HTR-8/SVneo (cell line): Measurements from ENCODE around the gene LAPTM4A.
A peak's percentile ranks its signal among the peaks of the same experiment; 100 is the strongest.
"Not testable (repeated sequence)": the region's sequence is repeated elsewhere in the genome, so short reads cannot be mapped to it uniquely, and the experiment has no call there.

Experiments
- DNase-seq: peaks from one replicate; pipeline ENCODE4 v3.0.0; 2011; ENCODE audit warnings: low spot score, mixed read lengths; ENCODE audit not compliant: insufficient read length
- FAIRE-seq: peaks from 2 replicates; lab custom pipeline; 2011; peaks lifted over from hg19 to GRCh38; lab: Jason Lieb, UNC

LAPTM4A gene

DNA sequence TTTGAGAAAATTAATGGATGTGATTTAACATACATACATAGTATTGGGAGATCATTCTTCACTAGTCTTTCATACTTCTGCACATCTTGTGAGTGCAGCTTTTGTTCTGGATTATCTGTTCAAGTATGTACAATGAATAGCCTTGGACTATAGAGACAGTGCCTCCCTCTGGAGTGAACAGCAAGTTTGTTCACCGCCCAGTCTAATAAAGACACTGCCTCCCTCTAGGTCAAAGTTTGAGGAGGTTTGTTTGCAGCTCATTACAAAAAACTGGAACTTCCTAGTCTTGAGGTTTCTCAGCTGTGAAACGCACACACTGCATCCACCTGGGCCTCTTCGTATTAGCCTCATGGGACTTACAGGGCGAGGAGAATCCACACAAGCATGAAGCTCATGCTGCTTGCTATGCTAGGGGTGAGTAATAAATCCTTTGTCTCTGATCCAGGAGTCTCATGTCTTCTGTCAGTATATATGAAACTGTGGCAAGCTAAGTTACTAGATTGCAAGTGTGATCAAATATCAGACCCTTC is 26.0 kb upstream of the LAPTM4A start:
- DNase-seq, result no peak
- no peak for FAIRE-seq

DNA sequence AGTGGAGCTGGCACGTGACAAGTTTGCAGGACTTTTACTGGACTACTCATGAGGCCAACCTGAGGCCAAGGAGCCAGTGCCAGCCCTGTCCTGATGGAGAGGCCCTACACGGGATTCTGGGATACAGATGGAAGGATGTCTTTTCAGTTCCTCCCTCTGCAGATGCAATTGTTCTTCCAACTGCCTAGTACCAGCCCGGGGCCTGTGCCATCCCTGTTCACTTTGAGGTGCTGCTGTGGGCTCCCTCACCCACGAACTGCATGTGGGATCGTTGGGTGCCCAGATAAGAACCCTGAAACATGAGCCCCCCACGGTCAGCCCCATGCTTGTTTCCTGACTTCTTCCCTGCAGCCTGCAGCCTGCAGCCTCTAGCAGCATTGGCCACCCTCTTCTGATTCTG is 25.3 kb upstream of the LAPTM4A start:
- DNase-seq (no peak), FAIRE-seq (no peak)

DNA sequence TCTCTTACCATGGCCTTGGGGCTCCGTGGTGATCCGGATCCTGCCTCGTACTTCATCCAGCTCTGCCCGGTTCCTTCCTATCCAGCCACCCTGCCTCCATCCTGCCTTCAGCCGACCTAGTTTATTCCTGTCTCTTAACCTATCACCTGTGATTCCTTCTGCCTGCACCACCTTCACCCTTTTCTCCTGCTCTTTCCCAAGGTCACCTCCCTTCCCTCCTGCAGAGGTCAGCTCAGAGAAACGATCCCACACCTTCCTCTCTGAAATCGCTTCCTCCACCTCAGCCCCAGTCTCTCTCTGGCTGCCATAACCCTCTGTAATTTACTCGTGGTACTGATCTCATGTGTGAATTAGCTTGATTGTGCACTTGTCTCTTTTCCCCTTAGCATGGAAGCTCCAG is 23.5 kb upstream of the LAPTM4A start:
- DNase-seq (no peak), FAIRE-seq (no peak)

DNA sequence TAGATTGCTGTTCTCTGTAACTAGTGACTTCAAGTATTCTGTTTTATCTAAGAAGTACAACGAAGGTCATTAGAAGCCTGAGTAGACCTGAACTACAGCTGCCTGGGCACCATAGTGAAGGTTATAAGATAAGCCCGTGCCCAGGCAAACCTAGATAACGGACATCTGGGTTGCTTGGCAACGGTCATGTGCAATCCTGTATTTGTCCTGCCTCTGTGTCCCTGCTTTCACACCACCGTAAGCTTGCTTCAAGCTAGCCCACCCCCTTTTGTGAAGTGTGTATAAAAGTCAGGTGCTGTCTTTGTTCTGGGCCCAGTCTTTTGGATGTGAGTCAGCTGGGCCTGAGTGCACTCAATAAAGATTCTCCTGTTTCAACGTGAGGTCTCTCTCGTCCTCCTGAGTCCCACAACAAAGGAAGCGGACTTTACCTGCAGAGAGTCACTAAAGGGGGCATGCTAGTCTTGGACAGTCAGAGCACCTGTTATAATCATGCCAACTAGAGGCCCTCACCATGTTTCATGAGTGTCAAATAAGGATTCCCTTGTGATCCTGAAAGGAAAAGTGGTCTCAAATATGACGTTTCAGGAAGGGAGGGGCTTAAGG is 22.7 kb upstream of the LAPTM4A start:
- DNase-seq, result not testable (repeated sequence)
- peak; percentile 20 for FAIRE-seq

DNA sequence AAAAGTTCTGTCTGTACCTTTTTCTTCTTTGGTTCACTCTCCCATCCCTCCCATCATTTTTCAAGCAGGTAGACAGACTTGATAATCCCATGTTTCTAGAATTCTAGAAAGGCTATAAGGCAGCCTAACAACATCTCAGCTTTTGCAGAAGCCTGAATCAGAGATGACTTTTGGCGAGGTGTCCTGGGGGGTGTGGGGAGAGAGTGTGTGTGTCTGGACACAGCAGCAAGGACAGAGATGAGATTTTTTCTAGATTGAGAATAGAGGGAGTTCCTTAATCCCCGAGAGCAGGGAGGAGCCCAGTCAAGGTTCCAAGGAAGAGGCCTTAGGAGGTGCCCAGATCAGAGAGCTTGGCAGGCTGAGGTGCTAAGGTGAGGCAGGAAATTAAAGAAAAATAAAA is 22.0 kb upstream of the LAPTM4A start:
- FAIRE-seq (no peak), DNase-seq (no peak)

DNA sequence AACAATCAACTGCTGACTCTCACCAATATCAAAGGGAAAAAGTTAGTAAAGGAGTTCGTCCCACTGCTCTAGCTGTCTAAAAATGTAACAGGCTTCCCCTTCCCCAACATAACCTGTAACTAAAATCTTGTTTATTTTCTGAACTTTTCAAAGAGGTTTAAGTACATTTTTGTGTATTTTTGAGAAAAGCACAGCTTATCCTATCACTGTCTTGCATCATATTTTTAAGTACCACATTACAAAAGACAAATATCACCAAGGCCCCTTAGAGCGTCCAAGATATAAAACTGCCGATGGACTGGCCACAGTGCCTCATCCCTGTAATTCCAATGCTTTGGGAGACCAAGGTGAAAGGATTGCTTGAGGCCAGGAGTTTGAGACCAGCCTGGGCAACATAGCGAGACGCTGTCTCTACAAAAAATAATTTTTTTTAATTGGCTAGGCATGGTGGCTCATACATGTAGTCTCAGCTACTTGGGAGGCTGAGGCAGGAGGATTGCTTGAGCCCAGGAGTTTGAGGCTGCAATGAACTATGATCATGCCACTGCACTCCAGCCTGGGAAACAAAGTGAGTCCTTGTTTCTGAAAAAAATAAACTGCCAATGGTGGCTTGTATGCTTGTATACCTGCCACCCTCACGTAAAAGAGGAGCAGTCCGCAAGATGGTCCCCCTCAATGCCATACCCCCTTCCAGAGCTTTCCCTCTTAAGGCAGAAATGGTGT is 21.2 kb upstream of the LAPTM4A start:
- DNase-seq (no peak), FAIRE-seq (no peak)

DNA sequence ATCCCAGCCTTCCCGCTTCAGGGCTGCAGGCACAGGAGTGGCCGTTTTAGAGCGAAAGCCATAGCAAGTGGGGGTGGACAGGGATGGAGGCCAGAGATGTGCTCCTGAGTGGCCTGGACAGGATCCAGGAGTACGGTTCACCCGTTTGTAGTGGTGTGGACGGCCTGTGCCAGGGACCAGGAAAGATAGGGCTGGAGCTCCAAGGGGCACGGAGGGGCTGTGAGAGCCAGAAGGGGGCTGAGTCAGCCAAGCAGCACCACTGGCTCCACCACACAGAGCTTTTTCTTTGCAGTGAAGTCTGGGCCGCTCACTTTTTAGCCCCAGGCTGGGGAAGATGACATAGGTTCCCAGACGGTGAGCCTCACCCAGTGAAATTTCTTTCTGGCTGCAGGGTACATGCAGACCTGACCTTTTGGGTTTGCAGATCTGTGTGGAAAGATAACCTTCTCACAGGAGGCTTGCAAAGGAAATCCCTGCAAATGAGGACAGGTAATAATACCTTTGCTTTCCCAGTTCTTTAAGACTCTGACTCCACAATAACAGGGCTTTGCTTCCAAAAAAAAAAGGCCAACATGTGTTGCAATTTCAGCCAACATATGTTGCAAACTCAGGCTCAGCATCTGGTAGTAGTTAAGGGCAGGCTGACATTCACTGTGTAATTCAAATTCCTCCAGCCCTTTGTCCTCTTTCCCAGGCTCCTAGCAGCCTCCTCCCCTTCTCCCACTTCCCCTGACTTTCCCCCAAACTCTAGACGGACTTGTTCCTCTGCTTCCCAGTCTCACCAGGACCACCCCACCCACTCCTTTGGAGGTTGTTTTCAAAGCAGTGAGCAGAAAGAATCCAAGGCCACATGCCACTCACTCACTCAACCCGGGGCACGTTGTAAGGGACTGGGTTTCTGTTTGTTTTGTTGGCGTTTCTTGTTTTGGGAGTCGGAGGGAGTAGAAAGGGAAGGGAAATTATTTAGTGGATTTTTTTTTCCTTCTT is 20.3 kb upstream of the LAPTM4A start:
- peak; percentile 64 for DNase-seq
- FAIRE-seq, result peak; percentile 84

DNA sequence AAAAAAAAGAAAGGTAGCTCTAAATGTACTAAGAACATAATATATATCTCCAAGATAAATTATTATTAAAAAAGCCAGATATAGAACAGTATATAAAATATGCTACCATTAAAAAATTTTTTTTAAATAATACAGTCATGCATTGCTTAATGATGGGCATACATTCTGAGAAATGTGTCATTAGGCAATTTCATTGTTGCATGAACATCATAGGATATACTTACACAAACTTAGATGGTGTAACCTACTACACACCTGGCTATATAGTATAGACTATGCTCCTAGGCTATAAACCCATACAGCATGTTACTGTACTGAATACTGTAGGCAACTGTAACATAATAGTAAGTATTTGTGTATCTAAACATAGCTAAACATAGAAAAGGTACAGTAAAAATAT is 18.3 kb upstream of the LAPTM4A start:
- DNase-seq, result no peak
- no peak for FAIRE-seq

DNA sequence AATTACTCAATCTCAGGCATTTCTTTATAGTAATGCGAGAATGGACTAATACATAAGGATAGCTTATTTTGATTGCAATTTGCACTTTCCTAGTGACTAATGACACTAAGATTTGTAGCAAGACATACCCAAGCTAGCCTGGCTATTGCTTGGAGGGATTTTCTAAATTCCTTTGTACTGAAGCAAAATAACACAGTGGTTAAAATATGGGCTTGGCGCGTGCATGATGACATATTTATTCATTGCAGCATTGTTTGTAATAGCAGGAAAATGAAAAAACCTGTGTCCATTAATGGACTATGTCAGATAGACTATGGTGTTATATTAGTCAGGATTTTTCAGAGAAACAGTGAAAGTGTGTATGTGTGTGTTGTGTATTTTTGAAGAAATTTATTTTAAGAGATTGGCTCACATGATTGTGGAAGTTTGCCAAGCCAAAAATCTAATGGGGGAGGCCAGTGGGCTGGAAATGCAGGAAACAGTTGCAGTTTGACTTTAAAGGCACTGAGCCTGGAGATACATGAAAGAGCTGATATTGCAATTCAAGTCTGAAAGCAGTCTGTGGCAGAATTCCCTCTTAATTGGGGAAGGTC is 16.7 kb upstream of the LAPTM4A start:
- FAIRE-seq (peak; percentile 75), DNase-seq (peak; percentile 83)

DNA sequence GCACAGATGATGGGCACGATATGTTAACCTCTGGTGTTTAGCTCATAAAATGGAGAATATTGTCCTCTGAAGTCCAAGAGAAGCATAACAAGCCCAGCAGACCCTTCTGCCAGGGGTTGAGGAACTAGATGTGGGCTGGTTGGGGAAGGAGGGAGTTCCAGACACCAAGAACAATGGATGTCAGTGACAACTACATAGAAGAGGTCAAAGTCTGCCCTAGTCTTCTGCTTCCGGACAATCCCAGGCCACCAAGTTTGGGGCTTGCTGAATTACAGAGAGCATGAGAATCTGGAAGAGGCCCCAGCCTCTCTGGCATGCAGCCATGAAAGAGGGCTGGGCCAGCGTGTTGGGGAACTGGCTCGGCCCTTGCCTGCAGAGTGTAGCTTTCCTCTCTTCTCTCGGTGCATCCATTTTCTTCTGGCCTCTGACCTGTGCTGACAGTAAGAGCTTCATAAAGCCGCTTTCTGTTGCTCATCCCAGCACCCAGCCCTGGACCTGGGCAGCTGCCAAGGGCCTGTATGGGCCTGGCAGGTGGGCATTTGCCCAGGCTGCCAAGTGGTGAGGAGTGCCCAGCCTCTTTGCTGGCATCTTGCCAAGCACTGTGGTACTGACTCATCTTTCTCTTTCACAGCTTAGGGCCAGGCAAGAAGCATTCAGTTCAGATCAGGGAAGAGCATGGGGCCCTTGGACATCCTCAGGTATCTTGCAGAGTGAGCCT is 14.6 kb upstream of the LAPTM4A start:
- FAIRE-seq (peak; percentile 84), DNase-seq (peak; percentile 85)

DNA sequence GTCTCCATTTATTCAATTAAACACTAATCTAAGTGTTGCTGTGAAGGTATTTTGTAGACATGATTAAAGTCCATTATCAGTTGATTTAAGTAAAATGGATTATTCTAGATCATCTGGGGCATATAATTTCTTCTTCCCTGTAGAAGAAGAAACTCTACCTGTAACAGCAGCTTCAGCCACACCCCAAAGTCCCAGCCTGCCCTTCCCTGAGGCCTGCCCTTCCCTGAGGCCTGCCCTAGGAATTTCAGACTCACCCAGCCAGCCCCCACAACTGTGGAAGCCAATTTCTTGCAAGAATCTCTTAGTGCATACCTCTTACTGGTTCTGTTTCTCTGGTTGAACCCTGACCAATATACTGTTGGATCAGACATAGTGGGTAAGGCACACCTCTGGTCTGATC is 13.4 kb upstream of the LAPTM4A start:
- DNase-seq (no peak), FAIRE-seq (no peak)

DNA sequence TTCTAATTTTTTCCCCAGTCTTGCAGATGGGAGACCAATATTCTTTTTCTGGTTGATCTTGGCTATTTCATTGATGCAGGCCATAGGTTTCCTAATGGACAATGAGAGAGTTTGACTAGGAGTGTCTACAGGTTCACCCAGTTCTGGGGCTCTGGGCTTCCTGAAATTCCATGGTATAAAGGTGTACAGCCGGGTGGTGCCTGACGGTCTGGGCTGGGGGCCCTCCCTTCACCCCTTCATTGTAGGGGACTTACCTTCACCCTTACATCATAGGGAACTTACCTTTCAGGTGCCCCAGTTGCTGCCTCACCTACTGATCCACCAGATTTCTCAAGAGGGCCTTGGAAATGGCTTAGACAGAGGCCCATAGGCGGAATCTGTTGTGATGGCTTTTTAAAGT is 13.0 kb upstream of the LAPTM4A start:
- no peak for FAIRE-seq

DNA sequence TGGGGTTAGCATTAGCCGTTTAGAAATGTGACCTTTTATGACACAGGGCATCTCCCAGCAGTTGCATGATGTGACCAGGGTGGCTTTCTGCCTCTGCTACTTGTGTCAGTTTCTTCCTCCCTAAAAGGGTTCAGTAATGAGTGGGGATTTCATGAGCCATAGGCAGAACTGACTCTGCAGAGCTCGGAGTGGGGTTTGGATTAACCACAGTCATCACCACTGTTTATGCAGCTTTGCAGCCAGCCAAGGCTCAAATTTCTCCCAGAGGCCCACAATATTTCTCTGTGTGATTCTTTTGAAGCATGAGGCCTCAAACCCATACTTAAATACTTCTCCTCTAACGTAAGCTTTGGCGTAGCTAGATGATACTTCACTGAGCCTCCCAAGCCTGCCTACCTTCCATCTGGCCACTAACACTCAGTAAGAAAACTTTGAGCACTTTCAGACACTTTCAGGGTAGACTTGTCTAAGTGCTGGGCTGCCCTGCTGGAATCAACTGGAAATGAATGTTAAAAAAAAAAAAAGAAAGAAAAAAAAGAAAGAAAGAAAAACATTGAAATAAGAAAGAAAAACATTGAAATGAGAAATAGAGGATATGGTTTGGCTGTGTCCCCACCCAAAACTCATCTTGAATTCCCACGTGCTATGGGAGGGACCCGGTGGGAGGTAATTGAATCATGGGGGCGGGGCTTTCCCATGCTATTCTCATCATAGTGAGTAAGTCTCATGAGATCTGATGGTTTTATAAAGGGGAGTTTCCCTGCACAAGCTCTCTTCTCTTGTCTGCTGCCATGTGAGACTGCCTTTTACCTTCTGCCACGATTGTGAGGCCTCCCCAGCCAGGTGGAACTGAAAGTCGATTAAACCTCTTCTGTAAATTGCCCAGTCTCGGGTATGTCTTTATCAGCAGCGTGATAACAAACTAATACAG is 11.5 kb upstream of the LAPTM4A start:
- peak; percentile 31 for FAIRE-seq
- DNase-seq, result no peak

More for the DNA sequence above, 13.0 kb upstream of the LAPTM4A start:
- DNase-seq, result no peak

DNA sequence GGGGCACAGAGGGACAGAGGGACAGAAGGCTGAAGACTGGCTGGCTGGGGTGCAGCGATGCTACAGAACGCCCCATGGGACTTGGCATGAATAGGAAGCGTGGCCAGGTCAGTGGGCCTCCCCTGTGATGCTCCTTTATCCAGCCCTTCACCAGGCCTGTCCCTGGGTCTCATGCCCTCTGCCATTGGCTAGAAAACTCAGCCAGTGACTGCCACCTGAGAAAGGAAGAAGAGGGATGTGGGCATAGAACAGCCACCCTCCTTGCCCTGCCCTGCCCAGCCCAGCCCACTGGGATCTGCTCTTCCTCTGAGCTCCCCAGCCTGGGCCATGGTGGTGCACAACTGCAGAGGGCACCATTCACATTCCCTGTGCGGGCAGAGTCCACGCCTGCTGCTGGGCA is 10.5 kb upstream of the LAPTM4A start:
- FAIRE-seq, result no peak
- DNase-seq, result no peak

DNA sequence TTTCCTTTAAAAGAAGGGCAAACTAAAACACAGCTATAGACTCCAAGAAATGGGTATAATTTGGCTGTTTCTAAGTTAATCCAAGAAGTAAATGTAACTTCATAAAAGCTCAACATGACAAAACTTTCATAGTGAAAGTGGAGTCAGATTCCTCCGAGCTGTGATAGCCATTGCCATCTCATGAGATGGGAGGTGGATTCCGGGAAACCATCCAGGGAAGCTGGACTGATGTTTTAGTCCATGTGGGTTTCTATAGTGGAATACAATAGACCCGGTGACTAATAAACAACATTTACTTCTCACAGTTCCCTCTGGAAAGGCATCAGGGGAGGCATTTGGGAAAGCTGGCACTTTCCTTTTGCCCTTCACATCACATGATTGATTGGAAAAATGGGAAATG is 10.0 kb upstream of the LAPTM4A start:
- FAIRE-seq (no peak), DNase-seq (no peak)

DNA sequence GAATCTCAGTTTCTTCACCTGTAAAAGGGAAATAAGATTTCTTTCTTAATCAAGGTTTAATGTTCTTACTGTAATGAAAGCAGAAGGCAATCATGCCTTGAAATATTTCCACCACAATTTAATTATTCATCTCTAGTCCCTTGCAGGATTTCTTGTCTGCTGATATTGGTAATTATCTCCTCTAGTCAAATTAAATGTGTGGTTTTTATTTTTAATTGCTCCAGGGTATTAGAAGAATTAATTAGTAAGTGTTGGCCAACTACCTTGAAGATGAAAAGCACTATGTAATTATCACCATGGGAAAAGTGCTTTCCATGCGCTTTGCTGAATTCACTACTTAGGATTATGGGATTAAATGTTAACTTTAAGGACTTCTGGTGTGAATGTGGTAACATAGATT is 8.7 kb upstream of the LAPTM4A start:
- DNase-seq, result no peak

DNA sequence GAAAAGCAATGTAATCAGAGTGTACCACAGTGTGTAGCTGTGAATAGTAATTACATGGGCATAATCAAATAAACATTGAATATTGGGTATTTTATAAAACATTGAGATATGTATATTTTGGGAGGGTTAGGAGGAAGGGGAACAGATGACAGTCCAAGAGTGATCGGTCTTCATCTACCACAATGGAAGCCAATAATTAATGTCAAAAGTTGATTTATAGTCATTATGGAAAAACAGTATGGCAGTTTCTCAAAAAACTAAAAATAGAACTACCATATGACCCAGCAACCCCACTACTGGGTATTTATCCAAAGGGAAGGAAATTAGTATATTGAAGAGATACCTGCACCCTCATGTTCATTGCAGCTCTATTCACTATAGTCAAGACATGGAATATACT is 5.8 kb upstream of the LAPTM4A start:
- DNase-seq, result no peak
- FAIRE-seq, result no peak

More for the DNA sequence above, 8.7 kb upstream of the LAPTM4A start:
- FAIRE-seq, result no peak

DNA sequence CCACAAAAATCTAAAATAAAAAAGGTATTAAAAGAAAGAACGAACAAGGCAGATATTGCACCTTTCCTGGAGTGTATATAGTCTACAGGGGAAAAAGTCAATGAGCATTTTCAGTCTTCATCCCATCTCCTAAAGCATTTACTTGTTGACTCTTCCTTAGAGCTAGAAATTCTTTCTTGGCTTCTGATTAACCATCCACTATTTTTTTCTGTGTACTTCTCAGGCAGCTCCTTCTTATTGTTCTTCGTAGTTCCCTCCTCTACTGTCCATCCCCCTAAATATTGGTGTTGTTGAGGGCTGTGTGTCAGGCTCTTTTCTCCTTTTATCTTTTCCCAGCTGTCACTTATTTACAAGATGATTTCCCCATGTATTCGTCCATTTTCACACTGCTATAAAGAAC is 3.5 kb upstream of the LAPTM4A start:
- no peak for DNase-seq
- FAIRE-seq, result no peak

DNA sequence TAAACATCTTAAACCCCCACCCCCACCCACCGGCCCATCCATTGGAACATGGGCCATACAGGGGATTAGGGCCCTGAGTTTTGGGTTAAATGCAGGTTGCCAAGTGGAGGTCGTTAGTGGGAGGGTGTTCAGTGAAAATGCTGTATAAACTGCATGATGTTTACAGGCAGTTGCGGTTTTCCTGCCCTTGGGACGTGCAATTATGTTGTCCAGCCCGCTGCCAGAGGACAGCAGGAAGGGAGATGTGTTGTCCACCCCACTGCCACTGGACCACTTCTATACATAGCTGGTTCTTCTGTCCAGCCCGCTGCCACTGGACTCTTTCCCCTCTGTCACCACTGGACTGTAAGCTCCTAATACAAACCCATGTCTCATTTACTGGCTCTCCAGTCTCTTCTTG is 2.7 kb upstream of the LAPTM4A start:
- no peak for FAIRE-seq
- DNase-seq, result no peak
